GM21723 (cell line): ENCODE results near the gene BAAT.

ENCODE experiments used
- ATAC-seq: cut with Tn5 transposase; IDR thresholded peaks from one replicate; pipeline ENCODE4 v1.9.1; 2021; ENCODE audit warnings: mild to moderate bottlenecking, moderate library complexity; ENCODE audit not compliant: unreplicated experiment

BAAT gene

DNA sequence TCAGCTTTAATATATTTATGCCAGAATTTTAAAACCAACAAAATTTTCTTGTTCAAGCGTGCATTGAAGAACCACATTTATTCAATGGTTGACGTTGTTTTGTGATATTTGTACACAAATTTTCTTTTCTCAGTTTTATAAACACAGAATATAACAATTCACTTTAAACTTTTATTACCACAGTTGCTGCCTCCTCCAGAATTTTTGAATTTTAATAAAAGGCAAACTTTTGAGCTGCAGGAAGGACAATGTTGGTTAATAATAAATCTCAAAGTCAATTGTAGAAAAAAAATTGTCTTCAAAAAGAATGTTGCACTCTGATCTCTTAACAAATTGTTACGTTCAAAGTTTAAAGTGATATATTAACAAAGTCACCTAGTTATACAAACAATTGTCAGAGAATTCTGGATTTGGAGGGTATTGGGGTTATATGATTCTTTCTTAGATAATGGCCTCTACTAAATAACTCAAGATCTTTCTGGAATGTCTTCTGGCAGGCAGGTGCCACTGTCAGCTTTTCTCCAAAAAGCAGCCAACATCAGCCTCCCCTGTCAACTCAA is 60.5 kb downstream of the BAAT start:
- no peak for ATAC-seq

DNA sequence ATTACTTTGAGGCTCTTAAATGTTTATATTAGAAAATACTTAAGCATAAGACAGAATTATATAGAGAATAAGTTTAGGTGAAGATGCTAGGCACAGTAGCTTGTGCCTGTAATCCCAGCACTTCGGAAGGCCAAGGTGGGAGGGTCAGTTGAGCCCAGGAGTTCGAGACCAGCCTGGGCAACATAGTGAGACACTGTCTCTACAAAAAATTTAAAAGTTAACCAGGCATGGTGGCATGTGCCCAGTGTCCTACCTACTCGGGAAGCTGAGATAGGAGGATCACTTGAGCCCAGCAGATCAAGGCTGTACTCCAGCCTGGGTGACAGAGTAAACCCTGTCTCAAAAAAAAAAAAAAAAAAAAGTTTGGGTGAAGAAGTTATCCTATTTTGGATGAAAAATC is 61.7 kb downstream of the BAAT start:
- no peak for ATAC-seq

DNA sequence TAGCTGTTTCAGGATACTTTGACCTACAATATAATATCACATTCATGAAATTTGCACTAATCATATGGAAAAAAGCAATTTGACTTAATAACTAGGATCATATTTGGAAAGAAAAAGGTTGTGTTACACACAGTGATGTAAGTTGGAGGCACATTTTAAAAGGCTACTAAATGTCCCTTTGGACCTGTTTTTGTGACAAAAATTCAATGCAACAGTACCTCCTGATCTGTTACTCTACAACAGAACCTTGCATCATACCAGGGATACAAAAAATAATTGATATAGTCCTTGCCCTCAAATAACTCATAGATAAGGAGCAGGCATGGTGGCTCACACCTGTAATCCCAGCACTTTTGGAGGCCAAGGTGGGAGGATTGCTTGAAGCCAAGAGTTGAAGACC is 67.1 kb downstream of the BAAT start:
- ATAC-seq = no peak

DNA sequence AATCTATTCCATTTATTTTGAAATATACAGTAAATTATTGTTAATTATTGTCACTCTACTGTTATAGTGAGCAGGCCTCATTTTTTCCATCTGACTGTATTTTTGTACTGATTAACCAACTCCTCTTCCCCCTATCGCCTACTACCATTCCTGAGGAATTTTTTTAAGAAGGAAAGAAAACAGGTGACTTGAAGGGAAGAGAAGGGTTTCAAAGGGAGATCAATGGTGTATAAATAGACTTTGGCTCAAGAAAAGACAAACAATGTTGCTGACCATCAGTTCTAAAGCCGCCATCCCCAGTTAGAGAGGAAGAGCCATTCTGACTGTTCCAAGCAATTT is 69.7 kb downstream of the BAAT start:
- ATAC-seq = no peak

DNA sequence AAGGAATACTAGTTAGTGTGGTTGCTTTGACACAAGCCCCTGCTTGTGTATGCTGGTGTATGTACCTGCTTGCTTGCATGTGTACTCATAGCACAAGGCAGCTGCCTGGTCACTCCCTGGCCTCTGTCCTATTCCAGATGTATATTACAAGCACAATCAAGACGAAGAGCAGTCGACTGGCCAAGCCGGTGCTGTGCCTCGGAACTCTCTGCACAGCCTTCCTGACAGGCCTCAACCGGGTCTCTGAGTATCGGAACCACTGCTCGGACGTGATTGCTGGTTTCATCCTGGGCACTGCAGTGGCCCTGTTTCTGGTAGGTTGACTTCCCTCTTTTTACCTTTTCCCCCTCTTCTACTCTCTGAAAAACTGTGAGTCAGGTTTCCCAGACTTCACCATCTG is 72.1 kb downstream of the BAAT start:
- no peak for ATAC-seq

DNA sequence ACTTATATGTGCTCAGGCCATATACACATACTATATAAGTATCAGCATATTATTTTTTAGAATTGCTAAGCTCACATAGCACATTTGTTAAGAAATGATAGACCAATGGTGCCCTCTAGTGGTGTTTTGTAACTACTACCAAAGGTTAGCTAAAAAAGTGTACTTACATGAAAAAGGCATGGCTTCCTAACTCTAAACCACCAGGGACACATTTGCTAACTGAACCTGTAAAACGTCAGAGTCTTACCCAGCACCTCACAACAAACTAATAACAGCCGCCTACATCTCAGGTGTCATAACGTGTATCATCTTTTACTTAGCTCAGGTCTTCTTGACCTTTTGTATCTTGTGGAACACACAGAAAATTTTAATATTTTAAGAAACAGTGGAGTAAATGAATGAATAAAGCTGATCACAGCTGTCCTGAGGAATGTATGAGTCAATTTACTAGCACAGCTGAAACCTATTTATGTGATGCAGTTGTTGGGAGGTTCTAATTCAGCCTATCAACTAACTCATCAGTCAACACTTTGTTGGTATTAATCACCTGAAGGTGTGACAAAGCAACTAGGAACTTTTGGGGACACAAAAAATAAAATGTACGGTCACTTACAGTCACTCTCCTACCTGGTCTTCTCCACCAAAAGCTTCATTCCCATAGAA is 72.9 kb downstream of the BAAT start:
- peak; percentile 97 for ATAC-seq

DNA sequence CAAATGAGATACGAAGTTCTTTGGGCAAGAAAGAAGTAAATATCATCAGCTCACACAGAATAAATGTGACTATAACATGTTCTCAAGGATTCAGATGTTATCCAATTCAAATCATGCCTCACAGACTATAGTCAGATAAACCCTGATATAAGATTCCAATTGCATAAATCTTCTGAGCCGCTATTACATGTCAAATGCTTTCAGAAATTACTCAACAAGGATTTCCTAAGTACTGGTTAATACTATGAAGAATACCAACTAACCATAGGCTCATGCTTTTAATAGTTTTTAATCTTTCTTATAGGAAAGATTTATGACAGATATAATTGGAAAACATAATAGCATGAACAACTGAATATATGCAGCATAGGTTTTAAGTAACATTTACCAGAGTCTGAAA is 73.6 kb downstream of the BAAT start:
- no peak for ATAC-seq
